Measurements from ENCODE around the gene POMT2.

POMT2 gene

DNA sequence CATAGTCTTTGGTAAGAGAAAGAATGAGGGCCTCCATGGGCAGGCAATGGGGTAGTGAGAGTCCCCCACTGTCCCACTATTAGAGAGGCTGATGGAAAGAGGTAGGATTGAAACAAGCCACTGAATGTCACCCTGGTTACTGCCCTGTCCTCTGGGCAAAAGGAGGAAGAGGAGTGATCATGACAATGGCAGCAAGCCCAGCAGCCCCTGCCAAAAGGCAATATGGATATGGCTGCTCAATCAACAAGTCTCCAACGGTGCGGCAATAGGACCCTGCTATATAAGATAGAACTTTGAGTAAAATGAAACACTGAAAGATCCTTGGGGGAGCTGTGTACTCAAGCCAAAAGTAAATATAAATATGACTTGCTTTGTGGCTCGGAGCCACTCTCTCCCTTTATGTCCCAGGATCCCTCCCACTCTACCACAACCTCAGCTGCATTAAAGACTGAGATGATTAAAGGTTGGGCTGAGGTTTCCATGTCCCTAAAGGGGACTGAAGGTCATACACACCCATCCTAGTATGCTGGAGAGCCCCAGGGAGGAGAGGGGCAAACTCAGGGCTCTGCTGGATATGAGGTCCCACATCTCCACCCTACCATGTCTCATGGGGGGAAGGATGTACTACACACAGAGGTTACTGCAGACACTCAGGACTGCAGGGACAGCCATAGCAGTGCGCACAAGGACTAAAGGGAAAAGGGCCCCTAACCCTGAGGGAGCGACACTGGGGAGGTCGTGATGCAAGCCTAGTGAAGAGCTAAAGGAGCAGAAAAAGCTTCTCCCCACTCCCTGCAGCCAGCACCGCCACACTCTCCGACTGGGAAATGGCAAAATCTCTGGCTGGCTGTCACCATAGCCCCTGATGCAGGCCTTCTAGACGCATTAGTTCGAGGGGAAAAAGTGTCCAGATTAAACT is 5.9 kb downstream of the POMT2 start:
- ChIA-PET CTCF (interaction anchor here (0.7 to 9.6 kb wide), 26 partner anchors 10 to 440 kb away, joined by 3 to 247 read pairs (median 7); partner anchors contain the start of gene CIPC), POLR2A (no interaction called here)
- no peak for DNase-seq (ENCODE audit: extremely low spot score)
- TF ChIP-seq, protein P1, sequence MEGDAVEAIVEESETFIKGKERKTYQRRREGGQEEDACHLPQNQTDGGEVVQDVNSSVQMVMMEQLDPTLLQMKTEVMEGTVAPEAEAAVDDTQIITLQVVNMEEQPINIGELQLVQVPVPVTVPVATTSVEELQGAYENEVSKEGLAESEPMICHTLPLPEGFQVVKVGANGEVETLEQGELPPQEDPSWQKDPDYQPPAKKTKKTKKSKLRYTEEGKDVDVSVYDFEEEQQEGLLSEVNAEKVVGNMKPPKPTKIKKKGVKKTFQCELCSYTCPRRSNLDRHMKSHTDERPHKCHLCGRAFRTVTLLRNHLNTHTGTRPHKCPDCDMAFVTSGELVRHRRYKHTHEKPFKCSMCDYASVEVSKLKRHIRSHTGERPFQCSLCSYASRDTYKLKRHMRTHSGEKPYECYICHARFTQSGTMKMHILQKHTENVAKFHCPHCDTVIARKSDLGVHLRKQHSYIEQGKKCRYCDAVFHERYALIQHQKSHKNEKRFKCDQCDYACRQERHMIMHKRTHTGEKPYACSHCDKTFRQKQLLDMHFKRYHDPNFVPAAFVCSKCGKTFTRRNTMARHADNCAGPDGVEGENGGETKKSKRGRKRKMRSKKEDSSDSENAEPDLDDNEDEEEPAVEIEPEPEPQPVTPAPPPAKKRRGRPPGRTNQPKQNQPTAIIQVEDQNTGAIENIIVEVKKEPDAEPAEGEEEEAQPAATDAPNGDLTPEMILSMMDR (IDR thresholded peaks at IDR 0.05; ENCODE audit: control extremely low read depth, extremely low read depth, low read depth, missing control alignments) = no peak

DNA sequence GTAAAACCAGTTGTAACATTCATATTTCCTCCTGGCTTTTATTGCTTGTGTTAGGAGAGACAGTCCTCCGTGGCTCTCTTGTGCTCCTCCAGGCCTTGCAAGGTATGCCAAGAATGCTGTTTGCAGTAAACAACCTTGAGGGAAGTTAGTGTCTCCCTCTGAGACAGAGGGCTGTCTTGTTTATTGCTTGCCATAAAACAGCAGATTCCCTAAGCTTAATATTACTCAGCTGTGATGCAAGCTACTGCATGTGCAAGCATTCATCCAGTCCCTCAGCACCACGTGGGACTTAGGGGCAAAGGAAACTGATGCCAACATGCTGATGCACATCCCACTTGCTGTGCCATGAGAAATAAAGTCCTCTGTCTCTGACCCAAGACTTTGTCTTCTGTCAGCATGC is 6.6 kb downstream of the POMT2 start:
- DNase-seq (ENCODE audit: extremely low spot score) = no peak
- ChIA-PET CTCF (interaction anchor here (1.6 to 9.6 kb wide), 8 partner anchors 12 to 439 kb away, joined by 4 to 247 read pairs (median 27); no protein-coding TSS in a partner anchor), POLR2A (no interaction called here)
- TF ChIP-seq, protein P1 (IDR thresholded peaks at IDR 0.05; ENCODE audit: control extremely low read depth, extremely low read depth, low read depth, missing control alignments) = no peak

DNA sequence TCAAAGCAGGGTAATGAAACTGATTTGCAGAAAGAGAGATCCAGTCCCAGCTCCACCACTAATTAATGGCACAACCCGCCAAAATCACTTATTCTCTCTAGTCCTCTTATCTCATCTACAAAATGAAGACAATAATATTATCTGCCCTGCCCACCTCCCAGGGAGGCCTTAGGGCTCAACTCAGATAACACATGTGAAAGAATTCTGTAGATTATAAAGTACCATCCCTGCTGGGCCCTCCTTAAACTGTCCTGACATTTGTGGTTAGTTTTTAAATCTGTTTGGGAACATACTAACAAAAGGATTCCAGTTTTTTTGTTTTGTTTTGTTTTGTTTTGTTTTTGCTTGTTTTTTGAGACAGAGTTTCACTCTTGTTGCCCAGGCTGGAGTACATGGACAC is 7.3 kb downstream of the POMT2 start:
- no peak for DNase-seq (ENCODE audit: extremely low spot score)
- TF ChIP-seq, protein P1 (IDR thresholded peaks at IDR 0.05; ENCODE audit: control extremely low read depth, extremely low read depth, low read depth, missing control alignments) = no peak
- POLR2A ChIA-PET = no interaction called here
- CTCF ChIA-PET = interaction anchor here (9.6 kb wide), 1 partner anchor 12 kb away, joined by 247 read pairs; no protein-coding TSS in a partner anchor

DNA sequence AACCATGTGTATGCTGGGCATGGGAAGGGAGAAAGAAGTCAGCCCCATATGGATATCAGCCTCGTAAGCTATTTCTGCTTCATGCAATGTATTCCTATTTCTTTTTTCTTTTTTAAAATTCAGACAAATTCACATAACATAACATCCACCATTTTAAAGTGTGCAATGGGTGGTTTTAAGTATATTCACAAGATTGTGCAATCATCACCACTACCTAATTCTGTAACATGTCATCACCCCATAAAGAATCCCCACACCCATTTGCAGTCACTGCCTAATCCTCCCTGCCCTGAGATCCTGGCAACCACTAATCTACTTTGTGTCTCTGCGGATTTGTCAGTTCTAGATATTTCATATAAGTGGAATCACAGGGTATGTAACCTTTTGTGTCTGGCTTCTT is 9.5 kb downstream of the POMT2 start:
- TF ChIP-seq, protein P1 (IDR thresholded peaks at IDR 0.05; ENCODE audit: control extremely low read depth, extremely low read depth, low read depth, missing control alignments) = no peak
- DNase-seq (ENCODE audit: extremely low spot score) = no peak
- POLR2A ChIA-PET = no interaction called here
- CTCF ChIA-PET = interaction anchor here (1.5 to 9.6 kb wide), 2 partner anchors 10 kb away, joined by 4 to 247 read pairs; partner anchors contain the start of genes GSTZ1 and POMT2

DNA sequence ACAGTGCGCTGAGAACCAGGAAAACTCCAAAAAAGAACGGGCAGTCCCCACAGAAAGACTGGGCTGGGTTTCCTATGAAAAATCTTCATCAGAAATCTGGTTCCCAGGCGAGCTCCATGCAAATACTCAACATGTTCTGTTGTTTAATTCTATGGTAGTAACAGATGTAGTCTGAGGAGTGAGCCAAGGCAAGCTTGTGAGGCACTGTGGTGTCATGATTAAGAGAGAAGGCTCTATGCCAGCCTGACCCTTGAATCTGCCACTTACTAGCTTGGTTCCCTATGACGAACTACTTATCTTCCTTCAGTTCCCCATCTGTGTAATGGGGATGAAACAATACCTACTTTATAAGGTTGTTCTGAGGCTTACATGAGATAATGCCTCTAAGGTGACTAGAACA is 10.7 kb downstream of the POMT2 start:
- ChIA-PET POLR2A (no interaction called here), CTCF (interaction anchor here (0.9 to 9.6 kb wide), 4 partner anchors 8 to 186 kb away, joined by 3 to 247 read pairs (median 4); partner anchors contain the start of genes GSTZ1 and POMT2)
- DNase-seq (ENCODE audit: extremely low spot score) = no peak

DNA sequence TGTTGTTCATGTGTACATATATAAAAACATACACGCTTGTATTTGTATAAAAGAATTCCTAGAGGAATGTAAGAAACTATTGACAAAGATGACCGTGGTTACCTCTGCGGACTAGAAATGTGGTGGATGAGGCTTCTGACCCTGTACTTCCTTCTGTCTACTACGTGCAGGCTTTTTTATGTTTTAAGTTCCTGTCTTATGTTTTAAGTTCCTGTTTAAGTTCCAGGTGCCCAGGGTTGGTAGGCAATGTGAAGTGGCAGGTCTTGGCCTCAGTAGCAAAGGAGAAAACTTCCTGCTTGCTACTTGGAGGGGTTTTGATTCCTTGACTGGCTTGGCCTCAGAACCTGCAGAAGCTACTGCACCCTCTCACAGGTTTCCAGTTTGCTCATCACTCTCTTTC is 11.6 kb downstream of the POMT2 start:
- POLR2A ChIA-PET = no interaction called here
- DNase-seq (ENCODE audit: extremely low spot score) = no peak
- CTCF ChIA-PET = interaction anchor here (0.9 to 9.6 kb wide), 6 partner anchors 8 to 241 kb away, joined by 3 to 247 read pairs (median 3); partner anchors contain the start of genes GSTZ1 and POMT2
- TF ChIP-seq, protein P1 (IDR thresholded peaks at IDR 0.05; ENCODE audit: control extremely low read depth, extremely low read depth, low read depth, missing control alignments) = no peak

More for the DNA sequence above, 10.7 kb downstream of the POMT2 start:
- TF ChIP-seq, protein P1 (IDR thresholded peaks at IDR 0.05; ENCODE audit: control extremely low read depth, extremely low read depth, low read depth, missing control alignments) = no peak

Data from GM10248 (cell line).